ENCODE data around the gene ZBTB42. TPM values are rescaled to one million over a fixed set of nuclear protein-coding genes. Genes with fewer than 3 reads are reported as not detected.

ZBTB42 gene
- total and polyA plus RNA-seq, 2 donors (not counting 3 experiments of a cell fraction or from before 2014, with no cell fraction given) = 3.1 to 3.8 TPM

DNA sequence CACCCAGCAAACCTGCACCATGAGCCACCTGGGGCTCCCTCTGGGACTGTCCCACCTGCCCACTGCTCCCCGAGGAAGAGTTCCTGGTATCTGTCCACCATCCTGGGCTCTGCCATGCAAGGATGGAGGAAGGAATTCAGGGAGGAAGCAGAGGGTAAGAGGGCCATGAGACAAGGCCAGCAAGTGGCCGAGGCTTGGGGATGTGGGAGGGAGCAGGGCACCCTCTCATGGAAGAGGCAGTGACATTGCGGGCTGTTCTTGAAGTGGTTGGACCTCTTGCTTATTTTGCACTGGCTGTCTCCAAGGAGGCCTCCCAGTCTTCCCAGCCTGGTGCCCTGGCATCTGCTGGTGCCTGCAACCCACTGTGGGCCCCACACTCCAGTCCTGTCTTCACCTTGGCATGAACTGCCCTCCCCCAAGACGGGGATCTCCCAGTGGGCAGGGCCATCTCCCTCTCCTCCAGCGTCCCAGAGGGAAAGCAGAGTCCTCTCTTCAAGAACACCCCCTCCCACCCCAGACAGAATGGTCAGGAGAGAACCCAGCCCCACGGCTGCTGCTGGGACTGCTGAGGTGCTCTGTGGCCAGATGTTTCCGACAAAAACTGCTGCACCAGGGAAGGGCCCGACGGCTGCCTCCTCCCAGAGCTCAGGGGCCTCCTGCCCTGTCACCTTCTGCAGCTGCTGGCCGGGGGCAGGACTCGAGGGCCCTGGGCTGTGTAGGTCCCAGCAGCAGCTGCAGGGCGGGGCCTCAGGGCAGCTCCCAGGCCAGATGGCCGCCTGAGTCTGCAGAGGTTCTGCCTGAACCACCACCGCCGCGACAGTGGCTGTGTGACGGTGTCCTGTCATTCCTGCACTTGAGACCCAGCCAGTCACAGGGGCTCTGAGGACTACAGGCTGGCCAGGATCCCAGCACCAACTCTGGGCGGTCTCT is 3.5 kb upstream of the ZBTB42 start:
- ChIA-PET POLR2A (no interaction called here), CTCF (no interaction called here)
- H3K4me3 ChIP-seq (replicated peaks in 1 of 3; ENCODE audit: insufficient read depth in 1 of 3, low read depth in 1 of 3, low read length in 3 of 3) = no peak overlapping the region
- H3K9me1 ChIP-seq (replicated peaks; ENCODE audit: control insufficient read depth, extremely low read depth, insufficient read depth, low read length) = no peaks in the 10 kb centered on the region
- no peak overlapping the region for H3K9ac ChIP-seq (replicated peaks; ENCODE audit: extremely low read depth, insufficient read depth, low read length)
- H4K20me1 ChIP-seq (replicated peaks; ENCODE audit: control insufficient read depth, extremely low read depth, insufficient read depth, low read length) = no peaks in the 10 kb centered on the region
- intact Hi-C loops (cut with micrococcal nuclease) = no loop called here
- H3K27ac ChIP-seq (ENCODE audit: insufficient read depth, low read depth, low read length) = no peak overlapping the region
- H2AFZ ChIP-seq (ENCODE audit: low read depth, low read length) = no peak overlapping the region
- dilution Hi-C loops (cut with MboI; ENCODE audit: extremely low pct_ligation_motif_present, low sequenced_read_pairs) = no loop called here
- FAIRE-seq = no peak
- no peak for TF ChIP-seq POLR2AphosphoS5 (IDR thresholded peaks at IDR 0.05; ENCODE audit: insufficient read depth, low read depth, low read length)
- TF ChIP-seq, protein P1, sequence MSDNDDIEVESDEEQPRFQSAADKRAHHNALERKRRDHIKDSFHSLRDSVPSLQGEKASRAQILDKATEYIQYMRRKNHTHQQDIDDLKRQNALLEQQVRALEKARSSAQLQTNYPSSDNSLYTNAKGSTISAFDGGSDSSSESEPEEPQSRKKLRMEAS (IDR thresholded peaks at IDR 0.05; ENCODE audit: insufficient read depth, insufficient read length) = no peak
- TF ChIP-seq GATA2 (IDR thresholded peaks at IDR 0.05; ENCODE audit: insufficient read depth, insufficient read length, low read depth, low read length) = no peak
- no peak for TF ChIP-seq MYC (IDR thresholded peaks at IDR 0.05; ENCODE audit: low read depth, low read length)
- no peak for TF ChIP-seq POLR2A (IDR thresholded peaks at IDR 0.05; ENCODE audit: low read depth, low read length)
- TF ChIP-seq JUN (IDR thresholded peaks at IDR 0.05; ENCODE audit: borderline replicate concordance, insufficient read depth, insufficient read length, low read depth) = no peak
- no peak for TF ChIP-seq FOS (IDR thresholded peaks at IDR 0.05; ENCODE audit: borderline replicate concordance, insufficient read depth, low read length)
- TF ChIP-seq EZH2 (IDR thresholded peaks at IDR 0.05; ENCODE audit: borderline replicate concordance, low read depth, low read length, severe bottlenecking) = no peak
- TF ChIP-seq, protein P2, sequence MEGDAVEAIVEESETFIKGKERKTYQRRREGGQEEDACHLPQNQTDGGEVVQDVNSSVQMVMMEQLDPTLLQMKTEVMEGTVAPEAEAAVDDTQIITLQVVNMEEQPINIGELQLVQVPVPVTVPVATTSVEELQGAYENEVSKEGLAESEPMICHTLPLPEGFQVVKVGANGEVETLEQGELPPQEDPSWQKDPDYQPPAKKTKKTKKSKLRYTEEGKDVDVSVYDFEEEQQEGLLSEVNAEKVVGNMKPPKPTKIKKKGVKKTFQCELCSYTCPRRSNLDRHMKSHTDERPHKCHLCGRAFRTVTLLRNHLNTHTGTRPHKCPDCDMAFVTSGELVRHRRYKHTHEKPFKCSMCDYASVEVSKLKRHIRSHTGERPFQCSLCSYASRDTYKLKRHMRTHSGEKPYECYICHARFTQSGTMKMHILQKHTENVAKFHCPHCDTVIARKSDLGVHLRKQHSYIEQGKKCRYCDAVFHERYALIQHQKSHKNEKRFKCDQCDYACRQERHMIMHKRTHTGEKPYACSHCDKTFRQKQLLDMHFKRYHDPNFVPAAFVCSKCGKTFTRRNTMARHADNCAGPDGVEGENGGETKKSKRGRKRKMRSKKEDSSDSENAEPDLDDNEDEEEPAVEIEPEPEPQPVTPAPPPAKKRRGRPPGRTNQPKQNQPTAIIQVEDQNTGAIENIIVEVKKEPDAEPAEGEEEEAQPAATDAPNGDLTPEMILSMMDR (IDR thresholded peaks at IDR 0.05; ENCODE audit: extremely low read depth in 1 of 2, insufficient read depth in 1 of 2, low read depth in 1 of 2, low read length in 2 of 2) = no peak
- H3K4me1 ChIP-seq (ENCODE audit: control insufficient read depth, extremely low read depth, insufficient read depth, low read length) = peaks cover 14% of the 10 kb centered on the region
- H3K36me3 ChIP-seq (ENCODE audit: control insufficient read depth in 2 of 2, extremely low read depth in 1 of 2, insufficient read depth in 2 of 2, low read length in 2 of 2) = no peaks in the 10 kb centered on the region
- no TSS peak for BruUV-seq (replicated peaks)
- DNase-seq (ENCODE audit: low read depth, low spot score) = no peak
- H3K4me2 ChIP-seq (ENCODE audit: insufficient read depth, low read length) = no peak overlapping the region
- no peaks in the 10 kb centered on the region for H3K9me3 ChIP-seq (replicated peaks; ENCODE audit: control insufficient read depth, insufficient read depth, low read length)
- H3K27me3 ChIP-seq (ENCODE audit: control insufficient read depth in 2 of 2, insufficient read depth in 2 of 2, low read length in 2 of 2) = no peaks in the 10 kb centered on the region
- H3K79me2 ChIP-seq (ENCODE audit: control insufficient read depth, insufficient read depth, low read length) = peaks cover 26% of the 10 kb centered on the region
